Stimulated activated CD4-positive, alpha-beta T cell treated with anti-CD3 and anti-CD28 coated beads, TNF-alpha, amount 100 ng/mL, for 48 hours (primary cell): ENCODE data around the gene BICD1.

Experiments
- DNase-seq, 3 donors: peaks; one replicate each; pipeline ENCODE4 v3.0.0-alpha.2; 2020; ENCODE audit warnings: low read depth in 3 of 3

Gene BICD1

GRCh38 chr12:32104572-32105355 is 1.9 kb upstream of the BICD1 start:
- no peak for DNase-seq

GRCh38 chr12:32105986-32106516 is 596 bp upstream of the BICD1 start:
- DNase-seq, result no peak

GRCh38 chr12:32107359-32108267 is 966 bp downstream of the BICD1 start:
- DNase-seq, result peak in 1 of 3 donors; percentile 27

GRCh38 chr12:32108787-32109186 is 2.1 kb downstream of the BICD1 start:
- DNase-seq, result no peak

- DNase-seq, result no peak
Observed at GRCh38 chr12:32110417-32110816, 3.8 kb downstream of the BICD1 start.

GRCh38 chr12:32110942-32111341 is 4.3 kb downstream of the BICD1 start:
- no peak for DNase-seq

GRCh38 chr12:32115404-32116104 is 8.9 kb downstream of the BICD1 start:
- DNase-seq, result no peak

GRCh38 chr12:32116897-32117296 is 10.2 kb downstream of the BICD1 start:
- DNase-seq, result no peak

GRCh38 chr12:32117316-32117715 is 10.7 kb downstream of the BICD1 start:
- no peak for DNase-seq

- no peak for DNase-seq
Observed at GRCh38 chr12:32118806-32119205, 12.2 kb downstream of the BICD1 start.

GRCh38 chr12:32120419-32120818 is 13.8 kb downstream of the BICD1 start:
- DNase-seq, result no peak

GRCh38 chr12:32124637-32125036 is 18.0 kb downstream of the BICD1 start:
- DNase-seq, result no peak

- no peak for DNase-seq
Observed at GRCh38 chr12:32125455-32126084, 18.9 kb downstream of the BICD1 start.

- DNase-seq, result no peak
Observed at GRCh38 chr12:32126720-32127119, 20.1 kb downstream of the BICD1 start.

GRCh38 chr12:32131666-32132065 is 25.0 kb downstream of the BICD1 start:
- DNase-seq, result no peak

GRCh38 chr12:32134101-32134888 is 27.6 kb downstream of the BICD1 start:
- peak; percentile 35 to 66 (median 48) for DNase-seq

GRCh38 chr12:32135967-32136366 is 29.3 kb downstream of the BICD1 start:
- DNase-seq, result no peak

- DNase-seq, result no peak
Observed at GRCh38 chr12:32136404-32136803, 29.8 kb downstream of the BICD1 start.

GRCh38 chr12:32139064-32139421 is 32.4 kb downstream of the BICD1 start:
- peak in 1 of 3 donors; percentile 27 for DNase-seq

- no peak for DNase-seq
Observed at GRCh38 chr12:32140877-32141276, 34.2 kb downstream of the BICD1 start.

- no peak for DNase-seq
Observed at GRCh38 chr12:32145096-32145495, 38.4 kb downstream of the BICD1 start.
